ENCODE results near the gene CCDC188.

The CCDC188 gene

DNA sequence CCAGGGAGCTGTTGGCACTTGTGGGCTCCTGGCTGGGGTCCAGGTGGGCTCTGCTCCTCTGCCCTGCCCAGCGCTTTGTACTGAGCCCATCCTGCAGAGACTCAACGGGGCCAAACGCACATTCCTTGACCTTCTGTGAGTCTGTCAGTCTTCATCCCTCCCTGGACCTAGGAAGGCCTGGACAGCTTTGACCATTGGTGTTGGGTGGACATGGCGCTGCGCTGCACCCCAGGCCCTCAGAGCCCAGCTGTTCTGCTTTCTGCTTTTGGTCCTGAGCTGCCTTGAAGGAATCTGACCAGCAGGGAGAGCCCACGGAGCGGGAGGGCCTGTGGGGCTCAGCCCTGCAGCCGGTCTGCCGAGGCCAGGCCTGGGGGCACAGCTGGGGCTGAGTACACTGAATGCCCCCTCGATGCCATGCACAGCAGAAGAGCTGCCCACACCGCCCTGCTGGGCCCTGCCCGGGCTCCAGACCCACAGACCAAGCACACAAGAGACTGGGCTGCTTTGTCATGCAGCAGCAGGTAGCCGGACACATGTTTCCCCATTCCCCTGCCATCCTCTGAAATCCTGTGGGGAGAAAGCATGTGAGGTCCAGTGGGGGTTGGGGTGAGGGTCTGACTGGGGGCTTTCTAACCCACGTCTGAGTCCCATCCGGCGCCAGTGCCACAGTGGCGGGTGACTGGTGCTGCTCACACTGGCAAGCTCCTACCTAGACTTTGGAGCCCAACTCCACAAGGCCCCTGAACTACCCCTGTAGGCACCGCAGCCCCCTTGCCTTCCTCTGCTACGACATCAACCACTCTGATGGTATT lies 24.1 kb upstream of the CCDC188 start:
- ATAC-seq (ENCODE audit: insufficient read depth, low read depth) (no peak), DNase-seq (no peak)
- Histone ChIP-seq H3K9me3 (ENCODE audit: insufficient read depth, low read length, severe bottlenecking) (no peaks in the 10 kb centered on the region), H3K27ac (ENCODE audit: low read length) (no peak overlapping the region), H3K9ac (ENCODE audit: low read depth, low read length) (no peak overlapping the region), H4K20me1 (ENCODE audit: insufficient read depth, low read length) (0 out of 2 replicates have a peak, but pooled peaks cover 4% of the 10 kb centered on the region), H3K79me2 (ENCODE audit: insufficient read depth, low read length) (no peaks in the 10 kb centered on the region), H3K36me3 (ENCODE audit: insufficient read depth, low read length) (no peaks in the 10 kb centered on the region), H3K27me3 (ENCODE audit: insufficient read depth, low read length, poor library complexity) (no peaks in the 10 kb centered on the region), H2AFZ (ENCODE audit: low read depth, low read length) (no peak overlapping the region), H3K4me1 (ENCODE audit: insufficient read depth, low read length) (no peaks in the 10 kb centered on the region), H3K4me2 (ENCODE audit: insufficient read depth, low read length) (no peak overlapping the region), H3K4me3 (ENCODE audit: low read depth in 1 of 2, low read length in 2 of 2) (no peak overlapping the region)
- no peak for TF ChIP-seq EZH2 (IDR thresholded peaks at IDR 0.05; ENCODE audit: borderline replicate concordance, low read depth, low read length, severe bottlenecking)
- TF ChIP-seq, protein P1, sequence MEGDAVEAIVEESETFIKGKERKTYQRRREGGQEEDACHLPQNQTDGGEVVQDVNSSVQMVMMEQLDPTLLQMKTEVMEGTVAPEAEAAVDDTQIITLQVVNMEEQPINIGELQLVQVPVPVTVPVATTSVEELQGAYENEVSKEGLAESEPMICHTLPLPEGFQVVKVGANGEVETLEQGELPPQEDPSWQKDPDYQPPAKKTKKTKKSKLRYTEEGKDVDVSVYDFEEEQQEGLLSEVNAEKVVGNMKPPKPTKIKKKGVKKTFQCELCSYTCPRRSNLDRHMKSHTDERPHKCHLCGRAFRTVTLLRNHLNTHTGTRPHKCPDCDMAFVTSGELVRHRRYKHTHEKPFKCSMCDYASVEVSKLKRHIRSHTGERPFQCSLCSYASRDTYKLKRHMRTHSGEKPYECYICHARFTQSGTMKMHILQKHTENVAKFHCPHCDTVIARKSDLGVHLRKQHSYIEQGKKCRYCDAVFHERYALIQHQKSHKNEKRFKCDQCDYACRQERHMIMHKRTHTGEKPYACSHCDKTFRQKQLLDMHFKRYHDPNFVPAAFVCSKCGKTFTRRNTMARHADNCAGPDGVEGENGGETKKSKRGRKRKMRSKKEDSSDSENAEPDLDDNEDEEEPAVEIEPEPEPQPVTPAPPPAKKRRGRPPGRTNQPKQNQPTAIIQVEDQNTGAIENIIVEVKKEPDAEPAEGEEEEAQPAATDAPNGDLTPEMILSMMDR (IDR thresholded peaks at IDR 0.05; ENCODE audit: borderline replicate concordance, extremely low read depth, low read length, poor library complexity, severe bottlenecking), result no peak

DNA sequence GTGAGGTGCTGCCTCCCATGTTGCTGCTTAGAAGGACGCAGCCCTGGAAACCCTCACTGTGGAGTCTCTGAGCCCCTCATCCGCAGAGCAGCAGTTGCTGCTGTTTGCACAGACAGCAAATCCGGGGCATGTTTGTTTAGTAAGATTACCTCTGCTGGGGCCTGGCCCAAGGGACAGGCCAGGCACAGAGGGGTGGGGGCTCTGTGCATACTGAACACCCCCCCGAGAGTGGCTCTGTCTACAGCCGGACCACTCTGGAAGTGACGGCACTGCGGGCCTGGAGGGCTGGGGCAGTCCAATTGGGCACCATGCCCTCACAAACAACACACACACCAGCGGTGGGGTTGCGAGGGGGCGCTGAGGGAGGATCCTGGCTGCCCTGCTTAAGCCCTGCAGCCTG lies 22.9 kb upstream of the CCDC188 start:
- DNase-seq (no peak), ATAC-seq (ENCODE audit: insufficient read depth, low read depth) (no peak)
- Histone ChIP-seq H3K9me3 (ENCODE audit: insufficient read depth, low read length, severe bottlenecking) (no peaks in the 10 kb centered on the region), H2AFZ (ENCODE audit: low read depth, low read length) (no peak overlapping the region), H3K27me3 (ENCODE audit: insufficient read depth, low read length, poor library complexity) (no peaks in the 10 kb centered on the region), H4K20me1 (ENCODE audit: insufficient read depth, low read length) (0 out of 2 replicates have a peak, but pooled peaks cover 4% of the 10 kb centered on the region), H3K9ac (ENCODE audit: low read depth, low read length) (no peak overlapping the region), H3K4me2 (ENCODE audit: insufficient read depth, low read length) (no peak overlapping the region), H3K27ac (ENCODE audit: low read length) (no peak overlapping the region), H3K79me2 (ENCODE audit: insufficient read depth, low read length) (no peaks in the 10 kb centered on the region), H3K4me3 (ENCODE audit: low read depth in 1 of 2, low read length in 2 of 2) (no peak overlapping the region), H3K36me3 (ENCODE audit: insufficient read depth, low read length) (no peaks in the 10 kb centered on the region), H3K4me1 (ENCODE audit: insufficient read depth, low read length) (no peaks in the 10 kb centered on the region)
- TF ChIP-seq EZH2 (IDR thresholded peaks at IDR 0.05; ENCODE audit: borderline replicate concordance, low read depth, low read length, severe bottlenecking), result no peak
- TF ChIP-seq, protein P1 (IDR thresholded peaks at IDR 0.05; ENCODE audit: borderline replicate concordance, extremely low read depth, low read length, poor library complexity, severe bottlenecking), result no peak

DNA sequence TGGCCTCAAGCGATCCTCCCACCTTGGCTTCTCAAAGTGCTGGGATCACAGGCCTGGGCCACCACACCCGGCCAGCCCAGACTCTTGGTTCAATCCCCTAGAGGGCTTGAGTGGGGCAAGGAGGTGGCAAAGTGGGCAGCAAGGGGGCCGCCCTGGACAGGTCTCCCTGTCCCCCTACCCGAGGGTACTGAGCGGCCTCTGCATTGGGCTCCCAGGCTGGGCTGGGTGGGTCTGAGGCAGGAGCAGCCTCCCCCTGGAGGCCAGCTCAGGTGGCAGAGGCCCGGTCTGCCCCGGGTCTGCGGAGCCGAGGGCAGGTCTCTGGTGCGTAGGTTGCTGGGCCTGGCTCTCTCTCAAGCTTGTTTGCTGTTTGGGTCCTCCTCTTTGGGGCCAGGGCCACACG lies 22.4 kb upstream of the CCDC188 start:
- Histone ChIP-seq H3K27me3 (ENCODE audit: insufficient read depth, low read length, poor library complexity) (no peaks in the 10 kb centered on the region), H3K4me1 (ENCODE audit: insufficient read depth, low read length) (no peaks in the 10 kb centered on the region), H4K20me1 (ENCODE audit: insufficient read depth, low read length) (0 out of 2 replicates have a peak, but pooled peaks cover 4% of the 10 kb centered on the region), H3K36me3 (ENCODE audit: insufficient read depth, low read length) (no peaks in the 10 kb centered on the region), H3K4me3 (ENCODE audit: low read depth in 1 of 2, low read length in 2 of 2) (no peak overlapping the region), H3K4me2 (ENCODE audit: insufficient read depth, low read length) (no peak overlapping the region), H3K79me2 (ENCODE audit: insufficient read depth, low read length) (no peaks in the 10 kb centered on the region), H3K9me3 (ENCODE audit: insufficient read depth, low read length, severe bottlenecking) (no peaks in the 10 kb centered on the region), H3K9ac (ENCODE audit: low read depth, low read length) (no peak overlapping the region), H3K27ac (ENCODE audit: low read length) (no peak overlapping the region), H2AFZ (ENCODE audit: low read depth, low read length) (no peak overlapping the region)
- DNase-seq (no peak), ATAC-seq (ENCODE audit: insufficient read depth, low read depth) (no peak)
- no peak for TF ChIP-seq EZH2 (IDR thresholded peaks at IDR 0.05; ENCODE audit: borderline replicate concordance, low read depth, low read length, severe bottlenecking)
- TF ChIP-seq, protein P1 (IDR thresholded peaks at IDR 0.05; ENCODE audit: borderline replicate concordance, extremely low read depth, low read length, poor library complexity, severe bottlenecking), result no peak
